GM11168 (cell line): ENCODE data around the gene NEMP1.

Source experiments
- in situ Hi-C: fragments of 300-500 bp; cut with MboI; formaldehyde crosslinking; loops from one replicate; pipeline ENCODE4 v1.12.0; 2022; ENCODE audit warnings: low sequenced_read_pairs; ENCODE audit not compliant: unreplicated experiment

Gene NEMP1

GRCh38 chr12:57009949-57010626, 68.5 kb downstream of the NEMP1 start:
- in situ Hi-C loops = loop anchor here (5.0 kb wide), 2 partner anchors 57 to 102 kb away; partner anchors contain the start of gene STAT6

DNA sequence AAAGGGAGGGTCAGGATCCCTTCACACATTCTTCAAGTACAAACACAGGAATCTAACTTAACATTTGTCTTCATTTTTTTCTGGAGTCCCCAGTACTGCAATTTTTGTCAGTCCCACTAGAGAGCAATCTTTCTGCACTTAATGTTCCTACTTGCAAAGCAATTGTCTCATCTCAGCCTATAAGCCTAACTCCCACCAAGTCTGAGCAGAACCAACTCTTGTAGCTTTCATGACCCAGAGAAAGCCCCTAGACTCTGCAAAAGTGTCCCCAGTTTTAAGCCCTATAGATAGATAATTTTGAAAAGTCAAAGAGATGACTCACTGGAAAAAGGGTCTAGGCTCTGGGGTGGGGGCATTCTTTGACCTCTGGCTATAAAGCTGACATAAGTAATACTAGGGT, 70.4 kb downstream of the NEMP1 start:
- in situ Hi-C loops = no loop called here

DNA sequence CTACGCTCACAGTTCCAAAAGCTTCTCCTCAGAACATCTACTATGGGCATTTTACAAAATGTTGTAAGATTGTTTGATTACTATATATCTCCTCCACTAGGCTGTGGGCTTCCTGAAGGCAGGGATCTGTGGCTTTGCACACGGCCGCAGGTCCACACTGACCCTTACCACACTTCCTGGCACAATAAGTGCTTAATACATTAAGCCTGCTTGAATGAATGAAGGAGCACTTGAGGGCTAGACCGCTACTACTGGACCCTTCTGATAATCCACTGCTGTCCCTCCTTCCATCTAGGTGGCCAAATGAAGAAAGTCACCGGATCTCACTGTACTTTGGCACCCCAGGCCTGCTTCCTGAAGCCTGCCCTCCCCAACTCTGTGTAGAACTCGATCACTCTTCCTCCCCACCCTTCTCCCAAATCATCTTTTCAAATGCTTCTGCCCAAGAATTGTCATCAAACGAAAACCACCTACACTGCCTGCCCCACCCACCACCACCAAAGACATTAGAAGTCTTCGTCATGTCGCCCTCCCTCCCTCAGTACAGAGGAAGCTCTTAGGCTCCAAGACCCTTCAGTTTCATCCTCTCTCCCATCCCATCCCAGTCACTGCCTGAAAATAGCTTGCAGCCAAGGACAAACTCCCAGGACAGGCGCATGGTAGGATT, 71.6 kb downstream of the NEMP1 start:
- in situ Hi-C loops = no loop called here

- in situ Hi-C loops = no loop called here
These were observed 72.4 kb downstream of the NEMP1 start, which contains the start of gene ZBTB39 for GRCh38 chr12:57005980-57006808. TSS of gene ZBTB39 (minus strand) at chr12:57006546. CDS start at chr12:57004917, 1,629 bp downstream.
